KBM-7 (cell line): ENCODE measurements around the gene DPH7.
"Not testable (repeated sequence)": the region's sequence is repeated elsewhere in the genome, so short reads cannot be mapped to it uniquely, and the experiment has no call there.

Experiments used
- DNase-seq: peaks from one replicate; pipeline ENCODE4 v3.0.0-alpha.2; 2015
- in situ Hi-C: fragments of 300-500 bp; cut with MboI; formaldehyde crosslinking; loops from 2 replicates; pipeline ENCODE4 v1.14.3; 2020; ENCODE audit warnings: low sequenced_read_pairs, low pct_unique_long_range_greater_than_20kb, mixed read lengths

DPH7 gene

GRCh38 chr9:137578518-137579258 is at the start of gene DPH7:
DPH7 (minus strand) TSS chr9:137578925; CDS start chr9:137578777, 148 bp downstream.
- in situ Hi-C loops = no loop called here
- DNase-seq = peak; percentile 86

- in situ Hi-C loops, DNase-seq: not testable (repeated sequence)
Observed at GRCh38 chr9:137627406-137627805, 48.7 kb upstream of the DPH7 start.

GRCh38 chr9:137626464-137626863 is 47.7 kb upstream of the DPH7 start:
- peak; percentile 49 for DNase-seq
- in situ Hi-C loops = no loop called here

- in situ Hi-C loops, DNase-seq: not testable (repeated sequence)
Observed at GRCh38 chr9:137622211-137622610, 43.5 kb upstream of the DPH7 start.

- peak; percentile 64 for DNase-seq
- in situ Hi-C loops = no loop called here
Observed at GRCh38 chr9:137621131-137621757, 42.5 kb upstream of the DPH7 start.

GRCh38 chr9:137620581-137620980 is 41.9 kb upstream of the DPH7 start:
- in situ Hi-C loops = no loop called here
- no peak for DNase-seq

GRCh38 chr9:137620048-137620405 is 41.3 kb upstream of the DPH7 start:
- DNase-seq = no peak
- in situ Hi-C loops = no loop called here

- DNase-seq = peak; percentile 60
- in situ Hi-C loops = no loop called here
Observed at GRCh38 chr9:137619240-137620047, 40.7 kb upstream of the DPH7 start.

- in situ Hi-C loops = no loop called here
- DNase-seq = peak; percentile 79
Observed at GRCh38 chr9:137618105-137619067, 39.7 kb upstream of the DPH7 start, which contains the start of gene EHMT1. EHMT1 (plus strand) TSS chr9:137619005; CDS start chr9:137619029, 24 bp downstream.

GRCh38 chr9:137615387-137615871 is 36.7 kb upstream of the DPH7 start:
- DNase-seq = no peak
- in situ Hi-C loops = no loop called here

- in situ Hi-C loops = no loop called here
- DNase-seq = no peak
Observed at GRCh38 chr9:137614631-137615386, 36.1 kb upstream of the DPH7 start.

- DNase-seq = no peak
- in situ Hi-C loops = no loop called here
Observed at GRCh38 chr9:137613738-137614523, 35.2 kb upstream of the DPH7 start.

GRCh38 chr9:137613259-137613658 is 34.5 kb upstream of the DPH7 start:
- no peak for DNase-seq
- in situ Hi-C loops = no loop called here

GRCh38 chr9:137612741-137613142 is 34.0 kb upstream of the DPH7 start:
- no peak for DNase-seq
- in situ Hi-C loops = no loop called here

- DNase-seq = no peak
- in situ Hi-C loops = no loop called here
Observed at GRCh38 chr9:137611623-137612609, 33.2 kb upstream of the DPH7 start.

GRCh38 chr9:137610944-137611343 is 32.2 kb upstream of the DPH7 start:
- DNase-seq = no peak
- in situ Hi-C loops = no loop called here
